ENCODE data around the gene IGSF21. TPM values are rescaled to one million over a fixed set of nuclear protein-coding genes. Genes with fewer than 3 reads are reported as not detected.

Gene IGSF21
- total and polyA plus RNA-seq, 2 donors (not counting 3 experiments of a cell fraction or from before 2014, with no cell fraction given) = not detected

GRCh38 chr1:18352636-18353265, 245.2 kb downstream of the IGSF21 start:
- POLR2A ChIA-PET = no interaction called here
- dilution Hi-C loops (cut with MboI; ENCODE audit: extremely low pct_ligation_motif_present, low sequenced_read_pairs) = no loop called here
- FAIRE-seq = no peak

More at GRCh38 chr1:18352636-18353265, 245.2 kb downstream of the IGSF21 start:
- Histone ChIP-seq H4K20me1 (replicated peaks; ENCODE audit: control insufficient read depth, extremely low read depth, insufficient read depth, low read length) (no peaks in the 10 kb centered on the region), H3K4me2 (ENCODE audit: insufficient read depth, low read length) (no peak overlapping the region), H3K9ac (replicated peaks; ENCODE audit: extremely low read depth, insufficient read depth, low read length) (no peak overlapping the region), H3K79me2 (ENCODE audit: control insufficient read depth, insufficient read depth, low read length) (no peaks in the 10 kb centered on the region), H3K4me1 (ENCODE audit: control insufficient read depth, extremely low read depth, insufficient read depth, low read length) (no peaks in the 10 kb centered on the region), H3K27me3 (ENCODE audit: control insufficient read depth in 2 of 2, insufficient read depth in 2 of 2, low read length in 2 of 2) (no peaks in the 10 kb centered on the region), H3K27ac (ENCODE audit: insufficient read depth, low read depth, low read length) (no peak overlapping the region), H2AFZ (ENCODE audit: low read depth, low read length) (no peak overlapping the region), H3K4me3 (replicated peaks in 1 of 3; ENCODE audit: insufficient read depth in 1 of 3, low read depth in 1 of 3, low read length in 3 of 3) (no peak overlapping the region), H3K9me3 (replicated peaks; ENCODE audit: control insufficient read depth, insufficient read depth, low read length) (peaks cover 3% of the 10 kb centered on the region), H3K36me3 (ENCODE audit: control insufficient read depth in 2 of 2, extremely low read depth in 1 of 2, insufficient read depth in 2 of 2, low read length in 2 of 2) (no peaks in the 10 kb centered on the region), H3K9me1 (replicated peaks; ENCODE audit: control insufficient read depth, extremely low read depth, insufficient read depth, low read length) (no peaks in the 10 kb centered on the region)
- no TSS peak for BruUV-seq (replicated peaks)
- intact Hi-C loops (cut with micrococcal nuclease) = no loop called here
- TF ChIP-seq POLR2AphosphoS5 (IDR thresholded peaks at IDR 0.05; ENCODE audit: insufficient read depth, low read depth, low read length) = no peak
- TF ChIP-seq JUN (IDR thresholded peaks at IDR 0.05; ENCODE audit: borderline replicate concordance, insufficient read depth, insufficient read length, low read depth) = no peak
- no peak for TF ChIP-seq POLR2A (IDR thresholded peaks at IDR 0.05; ENCODE audit: low read depth, low read length)
- TF ChIP-seq CTCF (IDR thresholded peaks at IDR 0.05; ENCODE audit: extremely low read depth in 1 of 2, insufficient read depth in 1 of 2, low read depth in 1 of 2, low read length in 2 of 2) = no peak
- no peak for TF ChIP-seq MAX (IDR thresholded peaks at IDR 0.05; ENCODE audit: insufficient read depth, insufficient read length)
- no peak for TF ChIP-seq GATA2 (IDR thresholded peaks at IDR 0.05; ENCODE audit: insufficient read depth, insufficient read length, low read depth, low read length)
- no peak for TF ChIP-seq EZH2 (IDR thresholded peaks at IDR 0.05; ENCODE audit: borderline replicate concordance, low read depth, low read length, severe bottlenecking)
- CTCF ChIA-PET = no interaction called here
- DNase-seq (ENCODE audit: low read depth, low spot score) = no peak
